ENCODE data around the gene SULT2A1.
"Not testable (repeated sequence)": the region's sequence is repeated elsewhere in the genome, so short reads cannot be mapped to it uniquely, and the experiment has no call there.

SULT2A1 gene

GRCh38 chr19:47886010-47886559 is at the start of gene SULT2A1:
Gene SULT2A1 (minus strand): TSS chr19:47886315. CDS start chr19:47886257, 58 bp downstream.
- DNase-seq = no peak

GRCh38 chr19:47928581-47928980 is 42.5 kb upstream of the SULT2A1 start:
- not testable (repeated sequence) for DNase-seq

GRCh38 chr19:47920107-47920506 is 34.0 kb upstream of the SULT2A1 start:
- not testable (repeated sequence) for DNase-seq

- not testable (repeated sequence) for DNase-seq
Measured at GRCh38 chr19:47910191-47910590, 24.1 kb upstream of the SULT2A1 start.

GRCh38 chr19:47909350-47909749 is 23.2 kb upstream of the SULT2A1 start:
- DNase-seq = not testable (repeated sequence)

GRCh38 chr19:47901370-47901769 is 15.3 kb upstream of the SULT2A1 start:
- no peak for DNase-seq

- DNase-seq = no peak
Measured at GRCh38 chr19:47899335-47899734, 13.2 kb upstream of the SULT2A1 start.

- DNase-seq = no peak
Measured at GRCh38 chr19:47897861-47898260, 11.7 kb upstream of the SULT2A1 start.

- no peak for DNase-seq
Measured at GRCh38 chr19:47896773-47897172, 10.7 kb upstream of the SULT2A1 start.

- no peak for DNase-seq
Measured at GRCh38 chr19:47896019-47896418, 9.9 kb upstream of the SULT2A1 start.

- DNase-seq = no peak
Measured at GRCh38 chr19:47895165-47895782, 9.2 kb upstream of the SULT2A1 start.

GRCh38 chr19:47891923-47892666 is 6.0 kb upstream of the SULT2A1 start:
- DNase-seq = no peak

GRCh38 chr19:47891622-47891922 is 5.5 kb upstream of the SULT2A1 start:
- DNase-seq = no peak

GRCh38 chr19:47890865-47891621 is 4.9 kb upstream of the SULT2A1 start:
- DNase-seq = no peak

GRCh38 chr19:47885067-47885463 is 1.1 kb downstream of the SULT2A1 start:
- DNase-seq = no peak

GRCh38 chr19:47882890-47883289 is 3.2 kb downstream of the SULT2A1 start:
- no peak for DNase-seq

- DNase-seq = no peak
Measured at GRCh38 chr19:47881757-47882156, 4.4 kb downstream of the SULT2A1 start.

- not testable (repeated sequence) for DNase-seq
Measured at GRCh38 chr19:47879385-47879784, 6.7 kb downstream of the SULT2A1 start.

- DNase-seq = no peak
Measured at GRCh38 chr19:47878906-47879305, 7.2 kb downstream of the SULT2A1 start.

- DNase-seq = no peak
Measured at GRCh38 chr19:47865166-47865565, 20.9 kb downstream of the SULT2A1 start.

GRCh38 chr19:47863514-47863936 is 22.6 kb downstream of the SULT2A1 start:
- peak; percentile 14 for DNase-seq

GRCh38 chr19:47861630-47862029 is 24.5 kb downstream of the SULT2A1 start:
- DNase-seq = no peak

GRCh38 chr19:47860602-47861297 is 25.4 kb downstream of the SULT2A1 start:
- DNase-seq = no peak
